Stimulated activated CD4-positive, alpha-beta T cell treated with anti-CD3 and anti-CD28 coated beads, Interleukin-4, amount 100 ng/mL, for 1 hour (primary cell): ENCODE measurements around the gene RAPGEF1.

ENCODE experiments used
- DNase-seq: peaks from one replicate; pipeline ENCODE4 v3.0.0-alpha.2; 2020

RAPGEF1 gene

DNA sequence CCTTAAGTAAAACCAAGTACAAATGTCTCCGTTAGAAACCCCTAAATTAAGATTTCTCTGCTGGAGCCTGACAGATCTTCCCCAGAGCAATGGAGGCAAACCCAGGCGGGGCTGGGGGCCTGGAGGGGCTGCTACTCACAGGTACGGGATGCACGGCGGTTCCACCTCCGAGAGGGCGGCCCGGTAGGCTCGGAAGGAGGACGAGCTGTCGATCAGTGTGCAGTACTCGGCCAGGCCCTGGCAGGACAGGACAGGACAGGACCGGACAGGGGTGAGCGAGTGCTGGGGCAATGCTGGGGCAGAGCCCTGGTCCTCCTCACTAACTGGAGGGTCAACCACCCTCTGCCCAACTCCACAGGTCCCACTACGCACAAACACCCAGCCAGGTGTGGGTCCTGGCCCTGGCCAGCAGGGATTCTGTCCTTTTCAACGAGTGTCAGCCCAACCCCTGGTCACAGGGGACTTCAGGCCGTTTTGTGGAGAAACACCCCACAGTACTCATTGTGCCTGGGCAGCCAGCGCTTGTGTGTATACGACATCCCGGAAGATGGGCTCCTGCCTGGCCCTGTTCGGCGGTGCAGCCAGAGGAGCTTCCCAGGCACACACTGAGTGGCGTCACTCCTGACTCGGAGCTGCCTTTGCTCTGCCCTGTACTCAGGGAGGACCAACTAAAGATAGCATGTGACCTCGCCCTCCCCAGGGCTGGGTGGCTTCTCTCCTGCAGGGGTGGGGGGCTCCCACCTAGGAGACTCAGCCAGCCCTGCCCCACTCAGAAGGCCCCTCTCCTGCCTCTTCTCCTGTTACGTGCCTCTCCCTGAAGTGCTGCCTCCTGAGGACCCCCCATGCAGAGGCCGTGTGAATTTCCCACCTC is 157.2 kb downstream of the RAPGEF1 start:
- no peak for DNase-seq

DNA sequence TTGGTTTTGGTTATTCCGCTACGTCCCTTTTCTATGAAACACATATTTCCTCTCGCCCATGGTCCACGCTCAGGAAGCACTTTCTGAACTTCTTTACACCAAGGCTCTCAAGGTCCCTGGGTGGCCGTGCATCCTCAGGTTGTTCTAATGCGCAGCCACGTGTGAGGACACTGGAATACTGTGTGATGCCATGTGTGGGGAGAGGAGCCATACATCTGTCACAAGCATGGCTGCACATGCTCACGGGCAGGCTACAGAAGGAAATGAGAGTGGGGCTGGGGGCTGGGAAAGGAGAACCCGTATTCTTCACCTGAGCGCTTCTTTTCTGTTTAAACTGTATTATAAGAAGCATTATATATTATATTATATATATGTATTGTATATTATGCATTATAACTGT is 157.8 kb downstream of the RAPGEF1 start:
- no peak for DNase-seq

DNA sequence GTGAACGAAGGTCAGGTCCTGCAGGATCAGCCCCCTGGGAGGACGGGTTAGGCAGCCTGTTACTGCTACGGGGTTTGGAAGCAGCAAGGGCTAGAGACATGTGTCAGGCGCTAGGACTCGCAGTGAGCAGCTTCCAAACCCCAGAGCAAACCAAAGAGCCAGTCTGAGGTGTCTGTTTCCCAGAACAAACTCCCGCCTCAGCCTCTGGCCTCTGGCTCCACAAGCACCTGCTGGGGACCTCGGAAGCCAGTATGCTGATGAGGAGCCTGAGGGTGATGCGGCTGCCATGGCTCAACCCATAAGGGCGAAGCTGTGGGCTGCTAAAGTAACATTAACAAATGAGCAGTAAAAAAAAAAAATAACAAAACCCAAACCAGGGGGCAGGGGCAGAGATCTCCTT is 159.5 kb downstream of the RAPGEF1 start:
- DNase-seq = no peak

DNA sequence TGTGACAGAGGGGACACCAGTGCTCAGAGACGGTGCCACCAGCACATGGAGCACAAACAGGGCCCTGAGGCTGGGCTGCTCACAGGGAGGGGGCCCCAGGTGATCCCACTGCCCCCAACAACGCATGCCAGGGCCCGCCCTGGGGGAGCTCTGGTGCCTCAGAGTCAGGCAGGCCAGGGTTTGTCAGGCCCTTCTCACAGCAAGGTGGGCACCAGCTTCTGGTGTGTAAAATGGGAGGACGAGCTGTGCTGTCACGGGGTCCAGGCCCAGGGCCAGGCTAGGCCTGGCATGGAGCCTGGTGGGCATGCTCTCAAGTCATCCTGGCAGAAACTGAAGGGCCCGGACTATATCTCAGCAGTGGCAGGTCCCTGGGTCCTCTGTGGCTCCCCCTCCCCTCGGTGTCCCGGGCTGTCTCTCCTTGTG is 160.1 kb downstream of the RAPGEF1 start:
- DNase-seq = no peak

DNA sequence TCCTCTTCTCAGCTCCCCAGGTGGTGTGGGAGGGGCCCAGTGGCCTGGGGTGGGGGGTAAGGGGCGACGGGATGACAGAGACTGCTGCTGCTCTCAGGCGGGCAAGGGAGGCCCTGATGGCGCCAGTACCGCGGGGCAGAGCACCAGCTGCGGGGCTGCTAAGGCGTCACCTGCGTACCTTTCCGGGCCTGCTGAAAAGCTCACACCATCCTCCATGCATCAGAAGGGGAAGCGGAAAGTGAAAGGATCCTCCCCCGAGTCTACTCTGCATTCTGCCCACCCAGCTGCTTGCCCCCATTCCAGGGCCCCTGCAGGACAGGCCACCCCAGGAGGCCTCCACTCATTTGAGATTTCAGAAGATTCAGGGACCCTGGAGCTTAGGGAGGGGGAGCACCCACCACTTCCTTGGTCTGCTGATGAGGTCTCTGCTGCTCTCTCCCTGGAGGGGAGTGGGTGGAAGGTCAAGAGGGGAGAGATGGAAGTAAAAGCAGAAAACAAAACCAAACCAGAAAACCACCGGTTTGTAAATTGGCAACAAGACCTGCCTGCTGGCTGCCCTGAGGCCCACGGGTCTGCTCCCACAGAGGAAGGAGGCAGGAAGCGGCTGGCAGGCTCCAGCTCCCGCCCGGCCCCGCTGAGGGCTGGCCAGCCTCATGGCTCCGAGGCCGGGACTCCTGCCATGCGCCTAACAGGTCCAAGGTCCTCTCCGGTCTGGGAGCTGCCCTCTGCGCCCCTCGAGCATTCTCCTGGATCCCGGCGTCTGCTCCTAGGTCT is 161.0 kb downstream of the RAPGEF1 start:
- peak; percentile 45 for DNase-seq

DNA sequence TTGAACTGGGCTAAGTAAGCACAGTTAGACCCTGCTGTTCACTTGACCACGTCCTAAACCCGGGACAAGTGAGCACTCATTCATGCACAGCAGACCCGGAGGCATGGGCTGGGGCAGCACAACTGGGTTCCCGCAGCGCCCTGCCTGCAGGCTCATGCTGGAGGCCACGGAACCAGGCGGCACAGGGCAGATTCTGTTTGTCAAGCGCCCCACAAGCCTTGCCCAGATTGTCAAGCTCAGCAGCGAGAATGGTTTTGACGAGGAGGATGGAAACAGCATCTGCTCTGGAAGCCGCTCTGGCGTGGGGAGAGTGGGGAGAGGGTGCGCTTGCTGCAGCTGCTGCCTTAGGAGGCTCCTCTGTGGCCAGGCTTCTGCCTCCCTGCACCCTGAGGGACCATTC is 161.9 kb downstream of the RAPGEF1 start:
- DNase-seq = no peak

DNA sequence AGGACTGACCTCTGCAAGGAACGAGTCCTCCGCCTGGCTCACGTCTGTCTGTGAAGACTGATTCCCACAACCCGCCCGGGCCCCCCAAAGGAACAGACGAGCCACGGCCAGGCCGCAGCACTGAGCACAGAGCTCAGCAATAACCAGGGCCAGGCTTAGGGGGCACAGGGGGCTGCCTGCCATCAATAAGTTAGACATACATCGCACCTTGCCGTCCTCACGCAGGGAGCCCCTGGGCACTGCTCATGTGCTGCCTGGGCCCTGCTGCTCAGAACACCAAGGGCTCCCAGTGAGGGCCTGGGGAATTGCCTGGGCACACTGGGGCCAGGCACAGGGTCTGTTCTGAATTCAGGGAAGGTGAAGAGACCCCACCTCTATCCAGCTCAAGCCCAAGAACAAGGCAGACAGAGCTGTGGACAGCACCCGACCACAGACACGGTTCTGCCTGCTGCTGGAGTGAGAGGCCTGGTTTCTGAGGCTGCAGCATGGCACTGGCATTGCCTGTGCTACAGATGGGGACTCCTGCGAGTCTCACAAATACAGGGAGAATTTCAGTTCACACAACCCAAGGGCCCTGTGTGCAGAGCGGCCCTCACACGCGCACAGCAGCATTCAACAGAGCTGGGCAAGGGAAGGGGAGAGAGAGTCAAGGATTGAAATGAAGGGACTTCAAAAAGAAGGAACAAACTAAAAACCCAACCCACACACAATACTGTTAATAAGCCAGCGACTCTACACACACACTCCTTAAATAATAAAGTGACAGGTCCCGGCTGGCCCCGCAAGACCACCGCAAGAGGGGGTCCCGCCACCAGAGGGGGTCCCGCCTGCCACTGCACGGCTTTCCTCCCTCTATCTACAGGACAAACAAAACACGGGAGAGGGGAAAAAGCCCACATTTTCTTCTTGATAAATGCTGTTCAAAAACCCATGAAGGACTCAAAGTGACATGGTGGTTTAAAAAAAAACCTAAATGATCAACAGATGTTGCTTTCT is 162.6 kb downstream of the RAPGEF1 start:
- no peak for DNase-seq

DNA sequence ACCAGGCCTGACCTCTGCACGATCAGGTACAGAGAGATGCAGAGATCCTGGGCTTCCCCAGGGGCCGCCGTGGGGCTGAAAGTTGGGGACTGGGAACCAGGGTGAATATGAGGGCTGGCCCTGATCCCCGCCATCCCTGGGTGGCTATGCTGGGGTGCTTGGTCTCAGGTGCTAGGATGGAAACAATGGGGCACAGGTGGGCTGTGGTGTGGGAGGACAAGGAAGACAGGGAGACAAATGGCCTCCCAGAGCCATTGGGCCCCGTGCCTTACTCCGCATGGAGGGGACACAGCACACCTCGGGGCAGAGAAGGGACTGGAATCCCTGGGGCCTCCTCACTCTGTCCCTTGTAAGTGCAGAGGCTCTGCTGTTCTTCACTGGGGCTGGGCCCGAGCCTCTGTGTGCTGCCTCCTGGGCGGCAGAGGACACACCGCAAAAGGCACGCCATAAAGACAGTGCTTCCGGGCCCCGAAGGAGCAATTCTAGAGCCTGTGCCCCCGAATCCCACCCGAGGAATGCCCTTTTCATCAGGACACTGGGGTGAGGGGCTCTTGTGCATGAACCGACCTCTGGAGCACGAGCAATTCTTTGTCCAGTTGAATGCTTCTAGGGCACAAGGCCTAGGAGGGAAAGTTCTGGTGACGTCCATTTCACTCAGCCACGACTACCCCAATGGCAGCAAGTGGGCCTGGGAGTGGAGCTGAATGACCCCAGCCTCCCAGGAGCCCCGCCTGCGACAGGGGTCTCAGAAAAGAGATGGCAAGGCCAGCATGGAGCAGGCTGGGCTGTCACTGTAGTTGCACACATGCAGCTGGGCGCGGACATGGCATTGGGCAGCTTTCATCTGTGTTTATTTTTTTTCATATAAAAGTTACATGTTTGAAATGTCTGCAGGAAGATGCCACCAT is 163.7 kb downstream of the RAPGEF1 start:
- no peak for DNase-seq

DNA sequence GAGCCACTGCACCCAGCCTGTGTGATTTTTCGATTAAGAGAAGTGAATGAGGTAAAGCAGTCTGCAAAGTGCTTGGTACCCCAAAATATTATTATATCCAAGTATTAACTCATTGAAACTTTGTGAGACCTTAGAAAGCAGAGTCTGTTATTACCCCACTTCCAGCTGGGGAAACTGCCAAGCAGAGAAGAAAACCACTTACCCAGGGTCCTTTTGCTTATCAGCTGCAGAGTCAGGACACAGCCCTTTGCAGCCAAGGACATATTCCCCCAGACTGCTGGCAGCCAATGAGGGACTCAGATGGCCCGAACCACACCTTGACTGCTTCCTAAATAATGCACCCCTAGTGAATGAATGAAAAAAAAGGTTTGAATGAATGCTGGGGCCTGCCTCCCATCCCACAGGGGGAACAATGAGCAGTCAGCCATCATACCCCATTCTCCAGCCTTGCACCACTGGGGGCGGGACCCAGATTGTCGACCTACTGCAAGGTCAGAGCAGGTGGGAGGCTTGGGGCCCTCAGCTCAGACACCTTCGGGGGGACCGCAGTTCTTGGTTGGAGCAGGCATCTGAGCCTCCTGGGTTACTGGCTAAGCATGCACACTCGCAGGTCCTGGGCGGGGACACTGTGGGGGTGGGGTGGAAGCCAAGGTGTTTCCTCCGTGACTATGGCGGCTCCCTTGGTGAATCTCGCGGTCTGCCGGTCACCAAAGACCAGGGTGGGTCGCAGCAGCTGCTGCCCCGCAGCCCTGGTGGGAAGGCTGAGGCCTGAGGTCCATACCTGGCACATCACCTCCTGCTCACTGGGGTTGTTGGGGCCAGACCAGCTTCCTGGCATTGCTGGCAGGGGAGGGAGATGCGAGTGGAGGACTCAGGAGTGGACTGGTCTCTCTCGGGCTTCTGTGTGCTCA is 164.9 kb downstream of the RAPGEF1 start:
- no peak for DNase-seq

DNA sequence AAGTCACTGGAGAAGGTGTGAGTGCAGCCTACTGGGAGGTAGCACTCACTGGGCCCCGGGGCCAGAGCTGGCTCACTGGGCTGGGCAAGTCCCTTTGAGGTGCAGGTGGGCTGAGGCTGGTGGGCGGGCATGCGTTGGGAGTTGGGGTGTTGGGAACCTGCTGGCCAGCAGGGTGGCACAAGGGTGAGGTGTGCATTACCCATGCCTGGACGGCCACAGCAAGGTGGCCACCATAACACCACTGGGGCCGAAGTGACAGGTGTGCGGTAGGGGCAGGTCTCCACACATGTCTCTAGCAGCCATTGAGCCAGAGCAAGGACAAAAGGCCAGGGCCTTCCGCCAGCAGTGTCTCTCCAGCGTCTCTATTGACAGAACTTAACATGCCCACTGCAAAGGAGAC is 172.0 kb downstream of the RAPGEF1 start:
- no peak for DNase-seq

DNA sequence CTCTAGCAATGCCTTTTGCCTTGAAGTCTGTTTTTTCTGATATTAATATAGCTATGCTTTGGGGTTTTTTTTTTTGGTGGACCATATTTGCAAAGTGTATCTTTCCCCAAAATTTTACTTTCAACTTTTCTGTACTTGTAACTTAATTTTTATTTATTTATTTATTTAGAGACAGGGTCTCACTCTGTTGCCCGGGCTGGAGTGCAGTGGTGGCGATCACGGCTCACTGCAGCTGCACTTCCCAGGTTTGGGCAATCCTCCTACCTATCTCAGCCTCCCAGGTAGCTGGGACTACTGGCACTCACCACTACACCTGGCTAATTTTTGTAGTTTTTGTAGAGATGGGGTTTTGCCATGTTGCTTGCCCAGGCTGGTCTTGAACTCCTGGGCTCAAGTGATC is 173.7 kb downstream of the RAPGEF1 start:
- DNase-seq = no peak

DNA sequence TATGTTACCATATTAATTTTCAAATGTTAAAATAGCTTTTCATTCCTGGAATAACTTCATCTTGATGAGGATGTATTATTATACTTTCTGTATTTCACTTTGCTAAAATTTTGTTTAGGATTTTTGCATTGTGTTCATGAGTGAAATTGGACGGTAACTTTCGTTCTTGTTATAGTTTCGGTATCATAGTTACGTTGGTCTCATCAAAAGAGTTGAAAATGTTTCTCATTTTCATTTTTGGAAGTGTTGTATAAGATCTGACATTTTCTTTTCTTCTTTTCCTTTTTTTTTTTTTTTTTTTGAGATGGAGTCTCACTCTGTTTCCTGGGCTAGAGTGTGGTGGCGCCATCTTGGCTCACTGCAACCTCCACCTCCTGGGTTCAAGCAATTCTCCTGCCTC is 174.5 kb downstream of the RAPGEF1 start:
- DNase-seq = no peak

DNA sequence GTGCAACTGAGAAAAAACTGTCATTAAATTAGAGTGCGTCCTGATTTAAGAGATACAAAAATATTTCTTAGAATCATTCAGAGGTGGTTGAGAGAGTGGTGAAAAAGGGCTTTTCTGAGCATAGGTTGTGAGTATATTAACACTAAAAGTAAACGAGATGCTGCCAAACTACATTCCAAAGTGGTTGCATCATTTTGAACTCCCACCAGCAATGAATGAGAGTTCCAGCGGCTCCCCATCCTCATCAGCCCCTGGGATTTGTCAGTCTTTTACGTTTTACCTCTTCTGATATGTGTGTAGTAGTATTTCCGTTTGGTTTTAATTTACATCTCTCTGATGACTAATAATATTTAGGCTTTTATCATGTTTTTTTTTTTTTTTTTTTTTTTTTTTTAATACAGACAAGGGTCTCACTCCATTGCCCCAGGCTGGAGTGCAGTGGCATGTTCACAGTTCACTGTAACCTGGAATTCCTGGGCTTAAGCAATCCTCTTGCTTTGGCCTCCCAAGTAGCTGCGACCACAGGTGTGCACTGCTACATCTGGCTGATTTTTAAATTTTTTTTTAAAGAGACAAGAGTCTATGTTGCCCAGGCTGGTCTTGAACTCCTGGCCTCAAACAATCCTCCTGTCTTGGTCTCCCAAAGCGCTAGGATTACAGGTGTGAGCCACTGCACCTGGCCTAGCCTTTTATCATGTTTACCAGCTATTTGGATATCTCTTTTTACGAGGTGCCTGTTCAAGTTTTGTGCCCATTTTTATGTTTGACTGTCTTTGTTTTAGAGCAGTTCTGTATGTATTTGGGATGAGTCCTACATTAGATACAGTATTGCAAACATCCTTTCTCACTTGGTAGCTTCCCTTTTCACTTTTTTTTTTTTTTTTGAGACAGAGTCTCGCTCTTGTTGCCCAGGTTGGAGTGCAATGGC is 177.6 kb downstream of the RAPGEF1 start:
- DNase-seq = no peak

DNA sequence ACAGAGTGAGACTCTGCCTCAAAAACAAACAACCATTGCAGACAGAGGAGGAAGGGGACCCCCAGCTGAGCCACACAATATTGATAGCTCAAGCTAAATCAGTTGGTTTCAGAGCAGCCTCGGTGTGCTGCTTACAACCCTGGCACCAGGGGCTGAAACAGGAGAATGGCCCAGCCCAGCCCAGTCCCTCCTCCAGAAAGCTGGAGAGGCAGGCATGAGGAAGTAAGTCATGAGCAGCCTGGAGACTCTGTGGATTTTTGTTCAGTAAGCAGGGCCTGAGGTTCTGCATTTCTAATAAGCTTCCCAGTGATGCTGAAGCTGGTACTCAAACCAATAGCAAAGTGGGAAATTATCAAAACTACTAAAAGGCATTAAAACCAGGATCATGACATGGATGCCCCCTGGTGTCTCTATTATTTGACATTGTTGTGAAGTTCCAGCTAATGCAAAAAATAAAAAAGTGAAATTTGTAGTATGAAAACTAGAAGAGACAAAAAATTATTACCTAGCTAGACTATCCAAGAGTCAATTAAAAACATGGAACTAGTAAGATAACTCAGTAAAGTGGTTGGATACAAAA is 180.4 kb downstream of the RAPGEF1 start:
- no peak for DNase-seq

DNA sequence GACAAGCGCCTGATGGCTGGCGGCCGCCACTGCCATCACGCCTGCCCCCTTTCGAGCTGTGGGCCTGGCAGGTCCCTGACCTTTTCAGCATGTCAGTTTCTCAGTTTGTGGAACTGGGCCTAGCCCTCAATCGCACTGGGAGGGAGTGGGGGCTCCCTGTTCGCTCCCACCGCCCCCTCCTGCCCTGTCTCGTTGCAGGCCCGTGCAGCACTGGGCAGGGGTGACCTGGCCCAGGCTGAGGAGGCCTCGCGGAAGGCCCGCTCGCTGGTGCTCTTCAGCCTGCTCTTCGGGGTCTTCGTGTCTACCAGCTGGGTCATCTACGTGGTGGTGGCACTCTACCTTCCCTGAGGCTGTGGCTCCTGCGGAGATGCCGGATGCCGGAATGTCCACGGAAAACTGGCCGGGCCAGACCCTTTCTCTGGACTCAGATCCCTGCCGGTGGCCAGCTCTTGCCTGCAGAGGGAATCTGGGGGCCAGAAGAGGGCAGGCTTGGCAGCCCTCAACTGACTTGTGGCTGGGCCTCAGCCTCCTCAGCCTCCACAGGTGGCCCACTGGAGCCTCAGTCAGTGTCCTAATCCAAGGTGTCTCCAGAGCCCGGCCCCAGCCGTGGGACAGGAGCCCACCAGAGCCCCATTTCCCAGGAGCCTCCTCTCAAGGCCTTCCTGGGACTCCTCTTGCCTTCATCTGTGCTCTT is 181.9 kb downstream of the RAPGEF1 start:
- DNase-seq = no peak

DNA sequence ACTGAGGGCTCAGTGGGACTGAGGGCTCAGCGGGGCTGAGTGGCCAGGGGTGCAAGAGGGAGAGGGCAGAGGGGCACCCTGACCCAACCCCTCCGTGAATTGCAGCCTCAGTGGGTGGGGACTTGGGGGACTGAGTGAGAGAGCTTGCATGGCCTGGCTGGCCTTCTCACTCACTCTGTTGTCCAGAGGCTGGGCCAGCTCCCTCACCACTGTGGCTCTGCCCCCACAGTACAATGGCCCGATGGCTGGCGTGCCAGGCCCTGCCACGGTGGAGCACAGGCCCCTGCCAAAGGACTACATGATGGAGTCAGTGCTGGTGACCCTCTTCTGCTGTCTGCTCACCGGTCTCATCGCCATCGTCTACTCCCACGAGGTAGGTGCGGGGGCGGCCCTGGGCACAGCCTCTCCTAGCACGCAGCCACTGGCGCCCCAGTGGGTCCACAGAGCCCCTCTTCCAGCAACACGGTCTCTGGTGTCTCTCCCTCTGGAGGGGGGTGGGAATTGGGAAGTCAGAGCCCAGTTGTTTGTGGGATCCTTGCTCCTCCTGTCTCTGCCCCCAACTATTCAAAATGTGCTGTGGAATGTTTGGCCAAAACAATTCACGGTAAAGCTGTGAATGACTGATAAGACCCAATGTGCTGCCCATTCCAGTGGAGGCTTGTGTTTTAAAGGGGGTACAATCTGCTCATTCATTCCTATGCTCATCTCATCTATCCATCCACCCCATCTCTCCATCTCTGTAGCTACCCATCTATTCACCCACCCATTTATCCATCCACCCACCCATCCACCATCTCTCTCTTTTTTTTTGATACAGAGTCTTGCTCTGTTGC is 183.8 kb downstream of the RAPGEF1 start:
- no peak for DNase-seq

DNA sequence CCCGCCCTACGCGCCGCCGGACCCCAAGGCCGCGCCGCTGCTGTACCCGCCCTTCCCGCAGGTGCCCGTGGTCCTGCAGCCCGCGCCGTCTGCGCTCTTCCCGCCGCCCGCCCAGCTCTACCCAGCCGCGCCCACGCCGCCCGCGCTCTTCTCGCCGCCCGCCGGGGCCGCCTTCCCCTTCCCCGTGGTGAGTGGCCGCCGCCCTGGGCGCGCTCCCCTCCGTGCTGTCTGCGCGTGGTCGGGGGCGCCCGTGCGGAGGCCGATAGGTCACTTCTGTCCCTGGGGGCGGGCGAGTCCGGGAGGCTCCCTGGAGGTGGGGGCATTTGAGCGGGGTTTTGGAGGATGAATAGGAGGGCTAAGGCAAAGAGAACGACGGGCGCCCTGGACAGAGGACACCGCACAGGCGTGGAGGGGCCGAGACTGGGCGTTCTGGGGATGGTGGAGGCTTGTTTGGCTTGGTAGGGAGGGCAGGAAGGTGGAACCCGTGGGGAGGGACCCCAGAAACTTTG is 185.0 kb downstream of the RAPGEF1 start:
- no peak for DNase-seq
